Dendritic cell treated with granulocyte-macrophage colony-stimulating factor and Interleukin-4, amounts not matched to agents 40 ng/mL and 50 ng/mL, for 4 days (primary cell): ENCODE data around the gene GPR68.
"Not testable (repeated sequence)": the region's sequence is repeated elsewhere in the genome, so short reads cannot be mapped to it uniquely, and the experiment has no call there.

ENCODE experiments used
- H3K27ac Mint-ChIP-seq: one replicate; pipeline ENCODE4 v1.8.0; 2022; ENCODE audit warnings: mild to moderate bottlenecking, mixed read lengths
- H3K27me3 Mint-ChIP-seq: one replicate; pipeline ENCODE4 v1.8.0; 2022; ENCODE audit warnings: mild to moderate bottlenecking, mixed read lengths
- H3K36me3 Mint-ChIP-seq: one replicate; pipeline ENCODE4 v1.8.0; 2022; ENCODE audit warnings: low read depth, mixed read lengths
- H3K4me1 Mint-ChIP-seq: one replicate; pipeline ENCODE4 v1.8.0; 2022; ENCODE audit warnings: low read depth, mixed read lengths
- H3K4me3 Mint-ChIP-seq: one replicate; pipeline ENCODE4 v1.8.0; 2022; ENCODE audit warnings: mild to moderate bottlenecking, moderate library complexity, mixed read lengths
- H3K9me3 Mint-ChIP-seq: one replicate; pipeline ENCODE4 v1.8.0; 2022; ENCODE audit warnings: mixed read lengths
- intact Hi-C: fragments of 100-400 bp; cut with micrococcal nuclease; formaldehyde crosslinking; loops from one replicate; pipeline ENCODE4 v1.15.0; 2022

The GPR68 gene

GRCh38 chr14:91200802-91201201 lies 43.7 kb downstream of the GPR68 start:
- intact Hi-C loops, H3K27me3 Mint-ChIP-seq, H3K4me3 Mint-ChIP-seq, H3K9me3 Mint-ChIP-seq: not testable (repeated sequence)
- H3K4me1 Mint-ChIP-seq = peaks cover 73% of the 10 kb centered on the region
- H3K36me3 Mint-ChIP-seq = peaks cover 92% of the 10 kb centered on the region
- peak overlapping the region; percentile 79 for H3K27ac Mint-ChIP-seq

DNA sequence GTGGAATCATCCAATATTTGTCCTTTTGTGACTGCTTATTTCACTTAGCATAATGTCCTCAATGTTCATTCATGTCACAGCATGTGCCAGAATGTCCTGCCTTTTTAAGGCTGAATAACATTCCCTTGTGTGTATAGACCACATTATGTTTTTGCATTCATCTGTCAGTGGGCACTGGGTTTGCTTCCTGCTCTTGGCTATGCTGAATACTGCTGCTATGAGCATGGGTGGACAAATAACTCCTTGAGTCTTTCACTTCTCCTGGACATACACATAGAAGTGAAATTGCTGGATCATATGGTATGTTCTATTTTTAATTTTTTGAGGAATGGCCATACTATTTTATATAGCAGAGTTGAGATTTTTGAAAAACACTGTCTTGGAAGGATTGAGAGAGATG lies 46.9 kb downstream of the GPR68 start:
- intact Hi-C loops = no loop called here
- H3K9me3 Mint-ChIP-seq = peaks cover 9% of the 10 kb centered on the region
- peaks cover 81% of the 10 kb centered on the region for H3K36me3 Mint-ChIP-seq
- no peak overlapping the region for H3K27ac Mint-ChIP-seq
- peaks cover 58% of the 10 kb centered on the region for H3K4me1 Mint-ChIP-seq
- H3K27me3 Mint-ChIP-seq = no peaks in the 10 kb centered on the region
- no peak overlapping the region for H3K4me3 Mint-ChIP-seq

GRCh38 chr14:91195881-91196280 lies 48.6 kb downstream of the GPR68 start:
- peaks cover 89% of the 10 kb centered on the region for H3K36me3 Mint-ChIP-seq

DNA sequence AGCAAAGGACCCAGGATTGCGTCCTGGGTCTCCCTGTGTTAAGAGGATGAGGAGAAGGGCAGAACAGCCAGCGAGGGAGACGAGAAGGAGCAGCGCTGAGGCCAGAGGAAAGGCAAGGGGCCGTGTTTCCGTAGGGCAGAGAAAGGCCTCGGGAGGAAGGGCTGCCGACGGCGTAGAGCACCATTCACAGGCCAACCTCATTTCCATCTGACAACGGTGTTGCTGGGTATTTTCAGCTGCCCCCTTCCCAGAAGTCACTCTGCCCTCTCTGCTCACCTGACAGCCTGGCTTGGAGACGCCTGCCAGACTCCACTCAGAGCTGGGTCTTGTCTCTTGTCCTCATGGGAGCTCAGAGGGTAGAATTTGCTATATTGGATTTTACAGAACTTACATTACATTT lies 51.4 kb downstream of the GPR68 start:
- no peaks in the 10 kb centered on the region for H3K9me3 Mint-ChIP-seq
- H3K27me3 Mint-ChIP-seq = no peaks in the 10 kb centered on the region
- intact Hi-C loops = no loop called here
- no peak overlapping the region for H3K4me3 Mint-ChIP-seq
- H3K27ac Mint-ChIP-seq = no peak overlapping the region
- peaks cover 89% of the 10 kb centered on the region for H3K36me3 Mint-ChIP-seq
- H3K4me1 Mint-ChIP-seq = peaks cover 31% of the 10 kb centered on the region

More at GRCh38 chr14:91195881-91196280, 48.6 kb downstream of the GPR68 start:
- Mint-ChIP-seq H3K4me3 (no peak overlapping the region), H3K4me1 (peaks cover 49% of the 10 kb centered on the region), H3K9me3 (peaks cover 7% of the 10 kb centered on the region), H3K27me3 (no peaks in the 10 kb centered on the region), H3K27ac (no peak overlapping the region)
- intact Hi-C loops = no loop called here

DNA sequence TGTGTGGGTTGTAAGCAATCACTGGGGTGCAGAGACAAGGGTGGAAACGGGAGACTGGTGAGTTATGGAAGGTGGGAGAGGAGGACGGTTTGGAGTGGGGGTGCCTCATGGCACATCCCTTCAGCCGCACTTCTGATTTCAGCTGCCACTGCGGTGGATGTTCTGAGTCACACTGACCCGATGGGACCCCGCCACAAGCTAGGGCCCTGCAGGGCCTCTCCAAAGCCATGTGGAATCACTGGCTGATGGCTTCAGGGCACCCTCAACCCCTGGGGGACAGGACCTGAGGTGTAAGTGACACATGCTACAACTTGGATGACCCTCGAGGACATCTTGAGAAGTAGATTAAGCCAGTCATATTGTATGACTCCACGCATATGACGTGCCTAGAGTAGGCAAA lies 53.7 kb downstream of the GPR68 start:
- Mint-ChIP-seq H3K4me3 (no peak overlapping the region), H3K27ac (no peak overlapping the region), H3K27me3 (no peaks in the 10 kb centered on the region), H3K9me3 (no peaks in the 10 kb centered on the region), H3K36me3 (peaks cover 89% of the 10 kb centered on the region), H3K4me1 (peaks cover 18% of the 10 kb centered on the region)
- intact Hi-C loops = no loop called here

DNA sequence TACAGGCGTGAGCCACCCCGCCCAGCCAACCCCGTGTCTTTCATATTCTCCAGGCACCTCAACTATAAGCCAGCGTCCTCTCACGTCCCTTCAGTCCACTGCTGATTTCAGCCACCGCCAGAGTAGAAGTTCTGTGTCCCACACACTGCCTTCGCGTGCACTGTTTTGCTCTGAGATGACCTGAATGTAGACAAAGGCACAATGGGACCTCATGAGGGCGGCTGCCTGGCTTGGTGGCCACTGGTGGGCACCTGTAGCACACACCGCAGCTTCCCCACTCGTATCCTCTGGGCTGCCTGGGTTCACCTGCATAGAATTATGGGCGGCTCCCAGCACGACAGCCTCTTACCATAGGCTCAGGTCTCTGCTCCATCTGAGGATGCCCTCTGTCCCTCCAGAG lies 57.2 kb downstream of the GPR68 start:
- intact Hi-C loops = no loop called here
- no peaks in the 10 kb centered on the region for H3K27me3 Mint-ChIP-seq
- peaks cover 6% of the 10 kb centered on the region for H3K4me1 Mint-ChIP-seq
- H3K9me3 Mint-ChIP-seq = no peaks in the 10 kb centered on the region
- no peak overlapping the region for H3K4me3 Mint-ChIP-seq
- H3K36me3 Mint-ChIP-seq = peaks cover 99% of the 10 kb centered on the region
- H3K27ac Mint-ChIP-seq = no peak overlapping the region

DNA sequence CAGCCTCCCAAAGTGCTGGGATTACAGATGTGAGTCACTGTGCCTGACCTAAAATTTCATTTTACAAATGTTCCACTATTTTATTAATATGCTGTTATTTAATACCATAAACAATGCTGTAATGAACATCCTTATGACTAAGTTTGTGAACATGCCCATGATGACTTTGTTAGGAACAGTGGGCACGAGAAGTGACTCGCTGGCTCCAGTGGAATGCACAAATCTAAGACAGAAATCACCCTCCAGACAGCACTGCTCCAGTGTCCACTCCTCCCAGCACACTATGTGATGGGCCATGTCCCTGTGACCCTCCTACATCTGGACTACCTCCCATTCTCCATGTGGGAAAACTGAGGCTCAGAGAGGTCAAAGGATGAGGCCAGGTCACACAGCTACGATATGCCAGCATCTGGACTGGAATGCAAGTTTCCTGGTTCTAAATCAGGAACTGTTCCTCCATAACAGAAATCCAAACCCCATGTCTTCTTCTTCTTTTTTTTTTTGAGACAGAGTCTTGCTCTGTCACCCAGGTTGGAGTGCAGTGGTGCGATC lies 57.9 kb downstream of the GPR68 start:
- no peaks in the 10 kb centered on the region for H3K9me3 Mint-ChIP-seq
- H3K27me3 Mint-ChIP-seq = no peaks in the 10 kb centered on the region
- H3K4me1 Mint-ChIP-seq = peaks cover 6% of the 10 kb centered on the region
- H3K4me3 Mint-ChIP-seq = no peak overlapping the region
- peaks cover 99% of the 10 kb centered on the region for H3K36me3 Mint-ChIP-seq
- intact Hi-C loops = no loop called here
- H3K27ac Mint-ChIP-seq = no peak overlapping the region

GRCh38 chr14:91185721-91186120 lies 58.8 kb downstream of the GPR68 start:
- no peaks in the 10 kb centered on the region for H3K27me3 Mint-ChIP-seq
- H3K4me1 Mint-ChIP-seq = peaks cover 6% of the 10 kb centered on the region
- H3K9me3 Mint-ChIP-seq = no peaks in the 10 kb centered on the region
- H3K4me3 Mint-ChIP-seq = no peak overlapping the region
- H3K36me3 Mint-ChIP-seq = peaks cover 99% of the 10 kb centered on the region
- H3K27ac Mint-ChIP-seq = no peak overlapping the region
- intact Hi-C loops = no loop called here

GRCh38 chr14:91184559-91184958 lies 59.9 kb downstream of the GPR68 start:
- Mint-ChIP-seq H3K27me3 (no peaks in the 10 kb centered on the region), H3K4me1 (peaks cover 6% of the 10 kb centered on the region), H3K36me3 (peaks cover 97% of the 10 kb centered on the region), H3K9me3 (no peaks in the 10 kb centered on the region), H3K4me3 (no peak overlapping the region), H3K27ac (no peak overlapping the region)
- intact Hi-C loops = no loop called here

DNA sequence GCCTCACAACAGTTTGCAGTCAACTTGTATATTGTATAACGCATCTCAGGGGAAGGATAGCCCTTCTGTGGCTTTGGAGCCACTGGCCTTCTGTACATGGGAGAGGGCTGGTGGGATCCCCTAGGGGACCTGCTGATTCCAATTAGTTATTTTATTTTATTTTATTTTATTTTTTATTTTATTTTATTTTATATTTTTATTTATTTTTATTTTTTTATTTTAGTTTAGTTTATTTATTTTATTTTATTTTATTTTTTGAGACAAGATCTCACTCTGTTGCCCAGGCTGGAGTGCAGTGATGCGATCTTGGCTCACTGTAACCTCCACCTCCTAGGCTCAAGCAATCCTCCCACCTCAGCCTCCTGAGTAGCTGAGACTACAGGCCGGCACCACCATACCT lies 61.8 kb downstream of the GPR68 start:
- H3K4me3 Mint-ChIP-seq, intact Hi-C loops, H3K9me3 Mint-ChIP-seq, H3K4me1 Mint-ChIP-seq, H3K27me3 Mint-ChIP-seq, H3K27ac Mint-ChIP-seq: not testable (repeated sequence)
- H3K36me3 Mint-ChIP-seq = peaks cover 91% of the 10 kb centered on the region
